ENCODE results near the gene RAPGEF5.

GRCh38 chr7:22138886-22139285 is 218.1 kb downstream of the RAPGEF5 start:
- TF ChIP-seq, protein P1, sequence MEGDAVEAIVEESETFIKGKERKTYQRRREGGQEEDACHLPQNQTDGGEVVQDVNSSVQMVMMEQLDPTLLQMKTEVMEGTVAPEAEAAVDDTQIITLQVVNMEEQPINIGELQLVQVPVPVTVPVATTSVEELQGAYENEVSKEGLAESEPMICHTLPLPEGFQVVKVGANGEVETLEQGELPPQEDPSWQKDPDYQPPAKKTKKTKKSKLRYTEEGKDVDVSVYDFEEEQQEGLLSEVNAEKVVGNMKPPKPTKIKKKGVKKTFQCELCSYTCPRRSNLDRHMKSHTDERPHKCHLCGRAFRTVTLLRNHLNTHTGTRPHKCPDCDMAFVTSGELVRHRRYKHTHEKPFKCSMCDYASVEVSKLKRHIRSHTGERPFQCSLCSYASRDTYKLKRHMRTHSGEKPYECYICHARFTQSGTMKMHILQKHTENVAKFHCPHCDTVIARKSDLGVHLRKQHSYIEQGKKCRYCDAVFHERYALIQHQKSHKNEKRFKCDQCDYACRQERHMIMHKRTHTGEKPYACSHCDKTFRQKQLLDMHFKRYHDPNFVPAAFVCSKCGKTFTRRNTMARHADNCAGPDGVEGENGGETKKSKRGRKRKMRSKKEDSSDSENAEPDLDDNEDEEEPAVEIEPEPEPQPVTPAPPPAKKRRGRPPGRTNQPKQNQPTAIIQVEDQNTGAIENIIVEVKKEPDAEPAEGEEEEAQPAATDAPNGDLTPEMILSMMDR (IDR thresholded peaks at IDR 0.05 in 8 of 11, conservative IDR thresholded peaks at IDR 0.05 in 3 of 11), result no peak
- TF ChIP-seq POLR2AphosphoS5 (IDR thresholded peaks at IDR 0.05), result no peak
